Gastroesophageal sphincter (tissue), 3 donors: ENCODE measurements around the gene PARD3.

ENCODE experiments used
- CTCF ChIP-seq, 4 experiments: fragments of 200-600 bp in 2 of 4; fragments of 450-650 bp in 2 of 4; sonication (generic) in 1 of 4; IDR thresholded peaks; one replicate each; pipeline ENCODE4 v1.5.1; 2017 to 2019; ENCODE audit warnings: antibody characterized with exemption in 4 of 4, mild to moderate bottlenecking in 2 of 4, moderate library complexity in 2 of 4
- EP300 ChIP-seq: sonication (generic); formaldehyde crosslinking; IDR thresholded peaks from one replicate; pipeline ENCODE4 v1.6.1; 2017; ENCODE audit warnings: antibody characterized with exemption, mild to moderate bottlenecking
- POLR2A ChIP-seq, 2 donors: fragments of 450-650 bp; IDR thresholded peaks; one replicate each; pipeline ENCODE4 v1.6.1; 2017; ENCODE audit warnings: antibody characterized with exemption in 2 of 2, mild to moderate bottlenecking in 2 of 2, moderate library complexity in 1 of 2
- POLR2AphosphoS5 ChIP-seq: sonication (generic); formaldehyde crosslinking; IDR thresholded peaks from one replicate; pipeline ENCODE4 v1.6.1; 2017; ENCODE audit warnings: antibody characterized with exemption

GRCh38 chr10:34094146-34094696 lies 720.9 kb downstream of the PARD3 start:
- no peak for TF ChIP-seq CTCF (IDR thresholded peaks at IDR 0.05)
- TF ChIP-seq POLR2A (IDR thresholded peaks at IDR 0.05) = no peak
- TF ChIP-seq EP300 = no peak
- no peak for TF ChIP-seq POLR2AphosphoS5
